Endothelial cell of umbilical vein (primary cell): ENCODE measurements around the gene PXN. TPM values are rescaled to one million over a fixed set of nuclear protein-coding genes. Genes with fewer than 3 reads are reported as not detected.

ENCODE experiments used
- BruUV-seq: library from RNA; stranded (reverse); fragments of 400-500 nt; replicated peaks from 2 replicates; lab custom pipeline; 2021; lab: Mats Ljungman, UMichigan
- CTCF ChIA-PET: fragments of 300-600, 350-600 bp; sonication (Branson Sonifier 250); formaldehyde crosslinking; loops from one replicate; lab custom pipeline; 2021; ENCODE audit warnings: antibody characterized with exemption, inconsistent platforms; lab: Charles Lee
- POLR2A ChIA-PET: fragments of 300-600, 350-600 bp; sonication (Branson Sonifier 250); formaldehyde crosslinking; loops from one replicate; lab custom pipeline; 2021; ENCODE audit warnings: antibody characterized with exemption, inconsistent platforms; lab: Charles Lee
- DNase-seq: peaks from one replicate; pipeline ENCODE4 v3.0.0-alpha.2; 2011; ENCODE audit warnings: low read depth, low spot score
- FAIRE-seq: peaks from 2 replicates; lab custom pipeline; 2011; peaks lifted over from hg19 to GRCh38; lab: Jason Lieb, UNC
- H2AFZ ChIP-seq: 2 replicates; pipeline ENCODE4 v1.6.0; 2012; ENCODE audit warnings: low read depth, low read length, control low read depth, inconsistent platforms
- H3K27ac ChIP-seq: 2 replicates; pipeline ENCODE4 v1.5.1; 2011; ENCODE audit warnings: low read depth, mild to moderate bottlenecking, control low read depth, low read length, moderate library complexity; ENCODE audit not compliant: insufficient read depth
- H3K27me3 ChIP-seq, 2 experiments: 2 replicates each; pipeline versions ENCODE4 v1.6.0 to v1.6.1; 2011; ENCODE audit warnings: low read length in 2 of 2, mixed read lengths in 1 of 2; ENCODE audit not compliant: control insufficient read depth in 2 of 2, insufficient read depth in 2 of 2
- H3K36me3 ChIP-seq, 2 experiments: 2 replicates in 1 of 2; 3 replicates in 1 of 2; pipeline ENCODE4 v1.5.1; 2011; ENCODE audit warnings: low read length in 2 of 2, mild to moderate bottlenecking in 1 of 2, moderate library complexity in 1 of 2; ENCODE audit not compliant: control insufficient read depth in 2 of 2, insufficient read depth in 2 of 2; ENCODE audit errors: extremely low read depth in 1 of 2
- H3K4me1 ChIP-seq: 3 replicates; pipeline ENCODE4 v1.5.1; 2011; ENCODE audit warnings: mild to moderate bottlenecking, low read length; ENCODE audit not compliant: control insufficient read depth, insufficient read depth; ENCODE audit errors: extremely low read depth
- H3K4me2 ChIP-seq: 2 replicates; pipeline ENCODE4 v1.6.1; 2011; ENCODE audit warnings: low read length, control low read depth, mixed read lengths; ENCODE audit not compliant: insufficient read depth
- H3K4me3 ChIP-seq, 3 experiments: fragments of 200-600 bp in 1 of 3; sonication (generic), shearing (Covaris generic) in 1 of 3; replicated peaks in 1 of 3; 2 replicates each; pipeline ENCODE4 v1.5.1; 2011 to 2016; ENCODE audit warnings: control low read depth in 3 of 3, low read length in 3 of 3, mild to moderate bottlenecking in 2 of 3, inconsistent platforms in 1 of 3, low read depth in 1 of 3, moderate library complexity in 1 of 3; ENCODE audit not compliant: insufficient read depth in 1 of 3
- H3K79me2 ChIP-seq: 2 replicates; pipeline ENCODE4 v1.6.0; 2012; ENCODE audit warnings: low read length, inconsistent platforms; ENCODE audit not compliant: control insufficient read depth, insufficient read depth
- H3K9ac ChIP-seq: replicated peaks from 2 replicates; pipeline ENCODE3; 2011; ENCODE audit warnings: low read length, control low read depth; ENCODE audit not compliant: insufficient read depth; ENCODE audit errors: extremely low read depth
- H3K9me1 ChIP-seq: replicated peaks from 3 replicates; pipeline ENCODE4 v1.6.0; 2011; ENCODE audit warnings: mild to moderate bottlenecking, low read length; ENCODE audit not compliant: control insufficient read depth, insufficient read depth; ENCODE audit errors: extremely low read depth
- H3K9me3 ChIP-seq: replicated peaks from 2 replicates; pipeline ENCODE4 v1.5.1; 2012; ENCODE audit warnings: low read length, inconsistent platforms; ENCODE audit not compliant: control insufficient read depth, insufficient read depth
- H4K20me1 ChIP-seq: replicated peaks from 2 replicates; pipeline ENCODE3; 2011; ENCODE audit warnings: mild to moderate bottlenecking, low read length; ENCODE audit not compliant: control insufficient read depth, insufficient read depth; ENCODE audit errors: extremely low read depth
- CTCF ChIP-seq, 2 donors: IDR thresholded peaks; 1 replicate in 1 of 2; 2 replicates in 1 of 2; pipeline ENCODE4 v1.5.1; 2011; ENCODE audit warnings: low read length in 2 of 2, mild to moderate bottlenecking in 2 of 2, moderate library complexity in 2 of 2, control low read depth in 1 of 2, inconsistent platforms in 1 of 2, low read depth in 1 of 2; ENCODE audit not compliant: insufficient read depth in 1 of 2; ENCODE audit errors: extremely low read depth in 1 of 2
- EZH2 ChIP-seq: IDR thresholded peaks from 2 replicates; pipeline ENCODE4 v1.6.1; 2012; ENCODE audit warnings: borderline replicate concordance, low read depth, mild to moderate bottlenecking, moderate library complexity, low read length, inconsistent platforms; ENCODE audit not compliant: severe bottlenecking
- FOS ChIP-seq: IDR thresholded peaks from 2 replicates; pipeline ENCODE4 v1.6.1; 2011; ENCODE audit warnings: mild to moderate bottlenecking, low read length, moderate library complexity, borderline replicate concordance; ENCODE audit not compliant: insufficient read depth
- GATA2 ChIP-seq: IDR thresholded peaks from 2 replicates; pipeline ENCODE4 v1.7.0; 2011; ENCODE audit warnings: low read depth, mild to moderate bottlenecking, moderate library complexity, mixed read lengths, low read length; ENCODE audit not compliant: insufficient read length, insufficient read depth
- JUN ChIP-seq: IDR thresholded peaks from 2 replicates; pipeline ENCODE4 v1.6.1; 2011; ENCODE audit warnings: borderline replicate concordance, low read depth; ENCODE audit not compliant: insufficient read length, insufficient read depth
- MAX ChIP-seq: IDR thresholded peaks from 2 replicates; pipeline ENCODE4 v1.6.1; 2011; ENCODE audit not compliant: insufficient read depth, insufficient read length
- MYC ChIP-seq: IDR thresholded peaks from one replicate; pipeline ENCODE4 v1.6.1; 2011; ENCODE audit warnings: mild to moderate bottlenecking, low read depth, low read length
- POLR2A ChIP-seq: IDR thresholded peaks from 2 replicates; pipeline ENCODE4 v1.6.1; 2012; ENCODE audit warnings: low read depth, mild to moderate bottlenecking, control low read depth, low read length
- POLR2AphosphoS5 ChIP-seq: IDR thresholded peaks from 2 replicates; pipeline ENCODE4 v1.6.1; 2012; ENCODE audit warnings: low read depth, mild to moderate bottlenecking, control low read depth, low read length, moderate library complexity; ENCODE audit not compliant: insufficient read depth
- dilution Hi-C: fragments of 300-500 bp; cut with MboI; formaldehyde crosslinking; loops from one replicate; pipeline ENCODE4 v1.15.0; 2019; ENCODE audit warnings: low sequenced_read_pairs; ENCODE audit not compliant: extremely low pct_ligation_motif_present
- intact Hi-C: fragments of 100-400 bp; cut with micrococcal nuclease; formaldehyde crosslinking; loops from one replicate; pipeline ENCODE4 v1.10.0; 2022
- polyA plus RNA-seq, 4 experiments: library from polyadenylated mRNA; depleted of rRNA in 3 of 4; stranded (reverse) in 3 of 4; unstranded in 1 of 4; fragments of >200 nt; gene quantifications; 2 replicates each; pipeline versions ENCODE4 v1.2.1 to v1.2.3, GENCODE V29; 2011 to 2012; ENCODE audit warnings: missing spikeins in 1 of 4
- total RNA-seq: library from RNA; stranded (reverse); gene quantifications from 2 replicates; pipeline ENCODE4 v1.2.3, GENCODE V29; 2021

PXN gene
- total and polyA plus RNA-seq, 2 donors (not counting 3 experiments of a cell fraction or from before 2014, with no cell fraction given) = 132 to 258 TPM

GRCh38 chr12:120222288-120222832 lies 43.2 kb downstream of the PXN start:
- CTCF ChIA-PET = interaction anchor here (1.3 to 2.1 kb wide), 2 partner anchors 10 to 43 kb away, joined by 3 to 9 read pairs; partner anchors contain the start of gene PXN
- Histone ChIP-seq H3K9me3 (no peaks in the 10 kb centered on the region), H2AFZ (no peak overlapping the region), H3K79me2 (peaks cover 67% of the 10 kb centered on the region), H3K27me3 (no peaks in the 10 kb centered on the region), H3K36me3 (peaks cover 20 to 64% of the 10 kb centered on the region in 2 experiments), H3K4me1 (peaks cover 19% of the 10 kb centered on the region), H4K20me1 (no peaks in the 10 kb centered on the region), H3K9me1 (no peaks in the 10 kb centered on the region), H3K4me2 (no peak overlapping the region), H3K4me3 (no peak overlapping the region), H3K9ac (no peak overlapping the region), H3K27ac (no peak overlapping the region)
- no TSS peak for BruUV-seq
- dilution Hi-C loops = no loop called here
- POLR2A ChIA-PET = interaction anchor here (0.8 to 7.6 kb wide), 2 partner anchors 22 to 69 kb away, joined by 4 to 32 read pairs; partner anchors contain the start of genes RNU4-2 and RPLP0
- no peak for TF ChIP-seq MAX
- no peak for TF ChIP-seq JUN
- TF ChIP-seq GATA2 = no peak
- TF ChIP-seq CTCF (IDR thresholded peaks at IDR 0.05; ENCODE audit: extremely low read depth in 1 of 2, insufficient read depth in 1 of 2, low read depth in 1 of 2, low read length in 2 of 2) = no peak
- TF ChIP-seq POLR2A = no peak
- no peak for TF ChIP-seq FOS
- no peak for TF ChIP-seq POLR2AphosphoS5
- no peak for TF ChIP-seq MYC
- no peak for TF ChIP-seq EZH2
- FAIRE-seq (no peak), DNase-seq (no peak)
- intact Hi-C loops = no loop called here
